Trophoblast cell (in vitro differentiated cells and primary cell): ENCODE measurements around the gene ACTN4.

Source experiments
- DNase-seq, 2 donors: peaks; one replicate each; pipeline ENCODE4 v3.0.0-alpha.2; 2016
- H2AFZ ChIP-seq: 2 replicates; pipeline ENCODE4 v1.6.1; 2013; ENCODE audit warnings: low read length, moderate library complexity, mild to moderate bottlenecking; ENCODE audit not compliant: insufficient read depth, poor library complexity
- H2AK5ac ChIP-seq: 2 replicates; pipeline ENCODE4 v1.6.1; 2013; ENCODE audit warnings: mild to moderate bottlenecking, low read length
- H2BK120ac ChIP-seq: 2 replicates; pipeline ENCODE4 v1.6.1; 2013; ENCODE audit warnings: low read length, mild to moderate bottlenecking, moderate library complexity; ENCODE audit not compliant: insufficient read depth, poor library complexity
- H2BK12ac ChIP-seq: 2 replicates; pipeline ENCODE4 v1.6.1; 2013; ENCODE audit warnings: mild to moderate bottlenecking, low read length, moderate library complexity
- H2BK5ac ChIP-seq: 2 replicates; pipeline ENCODE4 v1.6.1; 2013; ENCODE audit warnings: low read length, low read depth, moderate library complexity, mild to moderate bottlenecking; ENCODE audit not compliant: poor library complexity
- H3K14ac ChIP-seq: 2 replicates; pipeline ENCODE4 v1.6.1; 2013; ENCODE audit warnings: mild to moderate bottlenecking, low read length
- H3K18ac ChIP-seq: 2 replicates; pipeline ENCODE4 v1.6.1; 2013; ENCODE audit warnings: mild to moderate bottlenecking, low read length
- H3K23ac ChIP-seq: 2 replicates; pipeline ENCODE4 v1.6.1; 2013; ENCODE audit warnings: low read length
- H3K27ac ChIP-seq: 2 replicates; pipeline ENCODE4 v1.5.1; 2013; ENCODE audit warnings: low read depth, mild to moderate bottlenecking, inconsistent platforms, low read length, moderate library complexity
- H3K27me3 ChIP-seq: 2 replicates; pipeline ENCODE4 v1.6.1; 2013; ENCODE audit warnings: inconsistent platforms, mild to moderate bottlenecking, low read length, moderate library complexity; ENCODE audit not compliant: insufficient read depth
- H3K36me3 ChIP-seq, 2 experiments: 1 replicate in 1 of 2; 2 replicates in 1 of 2; pipeline ENCODE4 v1.6.1; 2013; ENCODE audit warnings: low read length in 2 of 2, mild to moderate bottlenecking in 2 of 2, moderate library complexity in 1 of 2; ENCODE audit not compliant: insufficient read depth in 2 of 2, control insufficient read depth in 1 of 2
- H3K4ac ChIP-seq: 2 replicates; pipeline ENCODE4 v1.6.1; 2013; ENCODE audit warnings: low read depth, mild to moderate bottlenecking, low read length, moderate library complexity
- H3K4me1 ChIP-seq, 2 experiments: 1 replicate in 1 of 2; 2 replicates in 1 of 2; pipeline ENCODE4 v1.6.1; 2013; ENCODE audit warnings: low read length in 2 of 2, mild to moderate bottlenecking in 2 of 2, moderate library complexity in 1 of 2; ENCODE audit not compliant: insufficient read depth in 2 of 2, control insufficient read depth in 1 of 2
- H3K4me2 ChIP-seq: 2 replicates; pipeline ENCODE4 v1.6.1; 2013; ENCODE audit warnings: inconsistent platforms, mild to moderate bottlenecking, low read length, moderate library complexity
- H3K4me3 ChIP-seq: 2 replicates; pipeline ENCODE4 v1.5.1; 2013; ENCODE audit warnings: mild to moderate bottlenecking, low read depth, low read length, inconsistent platforms
- H3K79me1 ChIP-seq: one replicate; pipeline ENCODE4 v1.6.1; 2013; ENCODE audit warnings: low read length
- H3K79me2 ChIP-seq: 2 replicates; pipeline ENCODE4 v1.6.1; 2013; ENCODE audit warnings: low read length, mild to moderate bottlenecking; ENCODE audit not compliant: control insufficient read depth, insufficient read depth, poor library complexity
- H3K9ac ChIP-seq: 2 replicates; pipeline ENCODE4 v1.6.1; 2013; ENCODE audit warnings: mild to moderate bottlenecking, low read length
- H3K9me3 ChIP-seq: 2 replicates; pipeline ENCODE4 v1.6.1; 2013; ENCODE audit warnings: low read depth, mild to moderate bottlenecking, control low read depth, inconsistent platforms, low read length; ENCODE audit not compliant: insufficient read depth
- H4K12ac ChIP-seq: 2 replicates; pipeline ENCODE4 v1.6.1; 2013; ENCODE audit warnings: low read depth, mild to moderate bottlenecking, low read length, moderate library complexity
- H4K8ac ChIP-seq: 2 replicates; pipeline ENCODE4 v1.6.1; 2013; ENCODE audit warnings: low read depth, mild to moderate bottlenecking, low read length, moderate library complexity
- H4K91ac ChIP-seq: one replicate; pipeline ENCODE4 v1.6.1; 2013; ENCODE audit warnings: low read depth, mild to moderate bottlenecking, low read length, moderate library complexity
- WGBS: extraction: QIAGEN DNeasy Blood & Tissue Kit; methylation state at CpG from one replicate; pipeline ENCODE4 v1.1.7; 2013; ENCODE audit warnings: missing lambda C conversion rate; ENCODE audit not compliant: insufficient read length, insufficient coverage; ENCODE audit errors: extremely low coverage; 5-methylcytosine and 5-hydroxymethylcytosine counted together

The ACTN4 gene

GRCh38 chr19:38737921-38738737 is 90.7 kb downstream of the ACTN4 start:
- Histone ChIP-seq H4K12ac (no peak overlapping the region), H3K4me2 (no peak overlapping the region), H3K9me3 (peaks cover 9% of the 10 kb centered on the region), H3K27me3 (no peaks in the 10 kb centered on the region), H3K14ac (no peak overlapping the region), H3K27ac (no peak overlapping the region), H2BK12ac (no peak overlapping the region), H2BK5ac (no peak overlapping the region), H3K4me3 (peak overlapping the region; percentile 50), H3K36me3 (peaks cover 0 to 3% of the 10 kb centered on the region in 2 experiments), H4K91ac (no peak overlapping the region), H3K9ac (no peak overlapping the region), H2AFZ (no peak overlapping the region), H3K4ac (no peak overlapping the region), H2AK5ac (no peak overlapping the region), H3K18ac (no peak overlapping the region), H2BK120ac (no peak overlapping the region), H3K79me2 (no peaks in the 10 kb centered on the region), H4K8ac (no peak overlapping the region), H3K79me1 (peaks cover 10% of the 10 kb centered on the region), H3K4me1 (peaks cover 12 to 14% of the 10 kb centered on the region in 2 experiments), H3K23ac (no peak overlapping the region)
- no CpG with 5 or more reads among the region's 21 CpGs for WGBS
- no peak for DNase-seq

- H3K4me3 ChIP-seq: no peak overlapping the region
- no peak overlapping the region for H4K12ac ChIP-seq
- no peak overlapping the region for H3K27ac ChIP-seq
- no peak overlapping the region for H3K4me2 ChIP-seq
- no peak overlapping the region for H3K9ac ChIP-seq
- no CpG with 5 or more reads among the region's 16 CpGs for WGBS
- H2AFZ ChIP-seq: no peak overlapping the region
- no peak overlapping the region for H3K18ac ChIP-seq
- no peak overlapping the region for H2BK12ac ChIP-seq
- H3K27me3 ChIP-seq: no peaks in the 10 kb centered on the region
- H3K14ac ChIP-seq: no peak overlapping the region
- no peaks in the 10 kb centered on the region for H3K36me3 ChIP-seq
- no peak overlapping the region for H2AK5ac ChIP-seq
- H3K23ac ChIP-seq: no peak overlapping the region
- no peaks in the 10 kb centered on the region for H3K79me2 ChIP-seq
- peaks cover 9% of the 10 kb centered on the region for H3K9me3 ChIP-seq
- H3K4me1 ChIP-seq: peaks cover 10 to 12% of the 10 kb centered on the region in 2 experiments
- H3K4ac ChIP-seq: no peak overlapping the region
- H2BK5ac ChIP-seq: no peak overlapping the region
- peaks cover 10% of the 10 kb centered on the region for H3K79me1 ChIP-seq
- no peak overlapping the region for H4K91ac ChIP-seq
- DNase-seq: no peak
- H4K8ac ChIP-seq: no peak overlapping the region
- no peak overlapping the region for H2BK120ac ChIP-seq
Observed at GRCh38 chr19:38739440-38740256, 92.2 kb downstream of the ACTN4 start.

GRCh38 chr19:38740257-38740592 is 92.8 kb downstream of the ACTN4 start:
- no peak for DNase-seq
- Histone ChIP-seq H3K4me3 (no peak overlapping the region), H3K27ac (no peak overlapping the region), H2BK12ac (no peak overlapping the region), H3K4me1 (peaks cover 6% of the 10 kb centered on the region in 2 experiments), H3K36me3 (no peaks in the 10 kb centered on the region), H2AK5ac (no peak overlapping the region), H4K8ac (no peak overlapping the region), H3K4me2 (no peak overlapping the region), H3K79me2 (no peaks in the 10 kb centered on the region), H2BK120ac (no peak overlapping the region), H4K91ac (no peak overlapping the region), H3K79me1 (peaks cover 7% of the 10 kb centered on the region), H3K4ac (no peak overlapping the region), H4K12ac (no peak overlapping the region), H2BK5ac (no peak overlapping the region), H3K14ac (no peak overlapping the region), H3K27me3 (no peaks in the 10 kb centered on the region), H3K9me3 (peaks cover 9% of the 10 kb centered on the region), H3K9ac (no peak overlapping the region), H3K23ac (no peak overlapping the region), H2AFZ (no peak overlapping the region), H3K18ac (no peak overlapping the region)
- WGBS: no CpG with 5 or more reads among the region's 9 CpGs

- Histone ChIP-seq H3K14ac (no peak overlapping the region), H3K4me3 (no peak overlapping the region), H3K4me1 (peaks cover 4% of the 10 kb centered on the region in 2 experiments), H4K8ac (no peak overlapping the region), H2BK120ac (no peak overlapping the region), H3K4me2 (no peak overlapping the region), H4K91ac (no peak overlapping the region), H3K9ac (no peak overlapping the region), H3K23ac (no peak overlapping the region), H3K18ac (no peak overlapping the region), H3K27ac (no peak overlapping the region), H2BK5ac (no peak overlapping the region), H3K27me3 (no peaks in the 10 kb centered on the region), H3K36me3 (no peaks in the 10 kb centered on the region), H3K79me2 (no peaks in the 10 kb centered on the region), H3K4ac (no peak overlapping the region), H2AFZ (no peak overlapping the region), H3K79me1 (peaks cover 6% of the 10 kb centered on the region), H2AK5ac (no peak overlapping the region), H4K12ac (no peak overlapping the region), H3K9me3 (peaks cover 9% of the 10 kb centered on the region), H2BK12ac (no peak overlapping the region)
- no peak for DNase-seq
- no CpG with 5 or more reads among the region's 2 CpGs for WGBS
Observed at GRCh38 chr19:38740932-38741331, 93.5 kb downstream of the ACTN4 start.
